ENCODE measurements around the gene BCL2. TPM values are rescaled to one million over a fixed set of nuclear protein-coding genes. Genes with fewer than 3 reads are reported as not detected.

The BCL2 gene
- total RNA-seq, 1 donor from 2014 or later, result 4.9 TPM

- H3K27ac Mint-ChIP-seq, result no peak overlapping the region
- no peaks in the 10 kb centered on the region for H4K20me1 ChIP-seq (ENCODE audit: low read depth)
- H3K4me3 ChIP-seq, result no peak overlapping the region
- H3K9me3 Mint-ChIP-seq, result no peaks in the 10 kb centered on the region
- peaks cover 4% of the 10 kb centered on the region for H3K4me1 ChIP-seq
- TF ChIP-seq CTCF (IDR thresholded peaks at IDR 0.05), result no peak
- TF ChIP-seq EZH2phosphoT487 (IDR thresholded peaks at IDR 0.05), result no peak
- no peak for TF ChIP-seq EZH2 (IDR thresholded peaks at IDR 0.05)
- no peak overlapping the region for H2AFZ ChIP-seq (replicated peaks)
- H3K4me1 Mint-ChIP-seq, result peaks cover 15% of the 10 kb centered on the region
- H3K27me3 Mint-ChIP-seq (ENCODE audit: insufficient read depth, low read depth), result peaks cover 3% of the 10 kb centered on the region
- no peaks in the 10 kb centered on the region for H3F3A ChIP-seq (ENCODE audit: low read depth)
- H3K27me3 ChIP-seq, result no peaks in the 10 kb centered on the region
- H3K9ac ChIP-seq, result no peak overlapping the region
- H3K36me3 ChIP-seq, result no peaks in the 10 kb centered on the region
- H3K4me2 ChIP-seq, result no peak overlapping the region
- H3K27ac ChIP-seq, result no peak overlapping the region
- H3K9me3 ChIP-seq (ENCODE audit: low read depth), result no peaks in the 10 kb centered on the region
- H3K79me2 ChIP-seq (ENCODE audit: low read depth), result no peaks in the 10 kb centered on the region
- H3K36me3 Mint-ChIP-seq, result no peaks in the 10 kb centered on the region
- DNase-seq (ENCODE audit: low spot score), result peak; percentile 32
- no peak overlapping the region for H3K4me3 Mint-ChIP-seq
Measured at GRCh38 chr18:63088262-63088661, 231.3 kb downstream of the BCL2 start.

- H3K9me3 Mint-ChIP-seq, result no peaks in the 10 kb centered on the region
- DNase-seq (ENCODE audit: low spot score), result no peak
- no peaks in the 10 kb centered on the region for H3K36me3 Mint-ChIP-seq
- Histone ChIP-seq H3K4me1 (peaks cover 4% of the 10 kb centered on the region), H3K9ac (no peak overlapping the region), H3K27ac (no peak overlapping the region), H3K4me3 (no peak overlapping the region), H2AFZ (replicated peaks) (no peak overlapping the region), H3K79me2 (ENCODE audit: low read depth) (no peaks in the 10 kb centered on the region), H3F3A (ENCODE audit: low read depth) (no peaks in the 10 kb centered on the region), H4K20me1 (ENCODE audit: low read depth) (no peaks in the 10 kb centered on the region), H3K9me3 (ENCODE audit: low read depth) (no peaks in the 10 kb centered on the region), H3K4me2 (no peak overlapping the region), H3K36me3 (no peaks in the 10 kb centered on the region), H3K27me3 (no peaks in the 10 kb centered on the region)
- TF ChIP-seq CTCF (IDR thresholded peaks at IDR 0.05), result no peak
- TF ChIP-seq EZH2 (IDR thresholded peaks at IDR 0.05), result no peak
- TF ChIP-seq EZH2phosphoT487 (IDR thresholded peaks at IDR 0.05), result no peak
- no peak overlapping the region for H3K27ac Mint-ChIP-seq
- H3K4me1 Mint-ChIP-seq, result peaks cover 15% of the 10 kb centered on the region
- no peak overlapping the region for H3K4me3 Mint-ChIP-seq
- H3K27me3 Mint-ChIP-seq (ENCODE audit: insufficient read depth, low read depth), result peaks cover 3% of the 10 kb centered on the region
Measured at GRCh38 chr18:63087421-63088230, 231.9 kb downstream of the BCL2 start.

GRCh38 chr18:63085611-63086010 lies 234.0 kb downstream of the BCL2 start:
- peaks cover 3% of the 10 kb centered on the region for H3K27me3 Mint-ChIP-seq (ENCODE audit: insufficient read depth, low read depth)
- H2AFZ ChIP-seq (replicated peaks), result no peak overlapping the region
- no peak overlapping the region for H3K4me3 Mint-ChIP-seq
- no peaks in the 10 kb centered on the region for H3K9me3 Mint-ChIP-seq
- peaks cover 4% of the 10 kb centered on the region for H3K4me1 ChIP-seq
- no peak overlapping the region for H3K4me2 ChIP-seq
- H3K36me3 Mint-ChIP-seq, result no peaks in the 10 kb centered on the region
- TF ChIP-seq EZH2phosphoT487 (IDR thresholded peaks at IDR 0.05), result no peak
- no peak for TF ChIP-seq CTCF (IDR thresholded peaks at IDR 0.05)
- TF ChIP-seq EZH2 (IDR thresholded peaks at IDR 0.05), result no peak
- peaks cover 15% of the 10 kb centered on the region for H3K4me1 Mint-ChIP-seq
- H3K79me2 ChIP-seq (ENCODE audit: low read depth), result no peaks in the 10 kb centered on the region
- DNase-seq (ENCODE audit: low spot score), result no peak
- no peaks in the 10 kb centered on the region for H3K9me3 ChIP-seq (ENCODE audit: low read depth)
- H3K27ac Mint-ChIP-seq, result no peak overlapping the region
- H3K9ac ChIP-seq, result no peak overlapping the region
- H4K20me1 ChIP-seq (ENCODE audit: low read depth), result no peaks in the 10 kb centered on the region
- no peaks in the 10 kb centered on the region for H3K27me3 ChIP-seq
- H3K4me3 ChIP-seq, result no peak overlapping the region
- no peaks in the 10 kb centered on the region for H3F3A ChIP-seq (ENCODE audit: low read depth)
- H3K36me3 ChIP-seq, result no peaks in the 10 kb centered on the region
- no peak overlapping the region for H3K27ac ChIP-seq
